ENCODE measurements around the gene ATP13A2. TPM values are rescaled to one million over a fixed set of nuclear protein-coding genes. Genes with fewer than 3 reads are reported as not detected.

The ATP13A2 gene
- polyA plus RNA-seq, 1 experiment = 5.6 TPM

DNA sequence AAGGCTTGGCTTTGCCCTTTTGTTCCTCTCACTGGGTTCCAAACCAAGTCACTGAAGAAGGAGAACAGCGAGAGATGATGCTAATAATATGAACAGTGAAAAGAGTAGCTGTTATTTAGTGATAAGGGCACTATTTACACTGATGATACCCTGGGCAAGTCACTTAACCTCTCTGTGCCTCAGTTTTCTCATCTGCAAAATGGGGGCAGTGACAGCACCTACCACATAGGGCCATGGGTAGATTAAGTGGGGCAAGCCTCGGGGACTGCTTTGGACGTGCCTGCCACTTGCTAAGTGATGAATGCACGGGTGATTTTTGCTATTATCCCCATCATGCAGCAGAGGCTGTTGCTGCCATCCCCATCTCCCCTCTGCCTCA, 9.2 kb downstream of the ATP13A2 start:
- Histone ChIP-seq H3K4me3 (ENCODE audit: low read depth, low read length) (no peak overlapping the region), H3K9me3 (ENCODE audit: control insufficient read depth, insufficient read depth, low read length) (no peaks in the 10 kb centered on the region), H3K27me3 (ENCODE audit: control insufficient read depth, insufficient read depth, low read length) (no peaks in the 10 kb centered on the region), H3K27ac (ENCODE audit: low read depth, low read length) (no peak overlapping the region)
- TF ChIP-seq, protein P1, sequence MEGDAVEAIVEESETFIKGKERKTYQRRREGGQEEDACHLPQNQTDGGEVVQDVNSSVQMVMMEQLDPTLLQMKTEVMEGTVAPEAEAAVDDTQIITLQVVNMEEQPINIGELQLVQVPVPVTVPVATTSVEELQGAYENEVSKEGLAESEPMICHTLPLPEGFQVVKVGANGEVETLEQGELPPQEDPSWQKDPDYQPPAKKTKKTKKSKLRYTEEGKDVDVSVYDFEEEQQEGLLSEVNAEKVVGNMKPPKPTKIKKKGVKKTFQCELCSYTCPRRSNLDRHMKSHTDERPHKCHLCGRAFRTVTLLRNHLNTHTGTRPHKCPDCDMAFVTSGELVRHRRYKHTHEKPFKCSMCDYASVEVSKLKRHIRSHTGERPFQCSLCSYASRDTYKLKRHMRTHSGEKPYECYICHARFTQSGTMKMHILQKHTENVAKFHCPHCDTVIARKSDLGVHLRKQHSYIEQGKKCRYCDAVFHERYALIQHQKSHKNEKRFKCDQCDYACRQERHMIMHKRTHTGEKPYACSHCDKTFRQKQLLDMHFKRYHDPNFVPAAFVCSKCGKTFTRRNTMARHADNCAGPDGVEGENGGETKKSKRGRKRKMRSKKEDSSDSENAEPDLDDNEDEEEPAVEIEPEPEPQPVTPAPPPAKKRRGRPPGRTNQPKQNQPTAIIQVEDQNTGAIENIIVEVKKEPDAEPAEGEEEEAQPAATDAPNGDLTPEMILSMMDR (IDR thresholded peaks at IDR 0.05; ENCODE audit: low read depth, low read length) = no peak
- ChIA-PET CTCF (interaction anchor here (0.7 kb wide), 1 partner anchor 88 kb away, joined by 3 read pairs; no protein-coding TSS in a partner anchor), POLR2A (no interaction called here)
- DNase-seq (ENCODE audit: low read depth, low spot score) = no peak

- POLR2A ChIA-PET = interaction anchor here (0.6 kb wide), 1 partner anchor 49 kb away, joined by 5 read pairs; no protein-coding TSS in a partner anchor
- TF ChIP-seq, protein P1 (IDR thresholded peaks at IDR 0.05; ENCODE audit: low read depth, low read length) = no peak
- Histone ChIP-seq H3K4me3 (ENCODE audit: low read depth, low read length) (no peak overlapping the region), H3K27me3 (ENCODE audit: control insufficient read depth, insufficient read depth, low read length) (no peaks in the 10 kb centered on the region), H3K27ac (ENCODE audit: low read depth, low read length) (no peak overlapping the region), H3K9me3 (ENCODE audit: control insufficient read depth, insufficient read depth, low read length) (no peaks in the 10 kb centered on the region)
- DNase-seq (ENCODE audit: low read depth, low spot score) = no peak
- CTCF ChIA-PET = interaction anchor here (0.7 kb wide), 1 partner anchor 87 kb away, joined by 3 read pairs; no protein-coding TSS in a partner anchor
These were observed 9.8 kb downstream of the ATP13A2 start for GRCh38 chr1:17001760-17002523.

DNA sequence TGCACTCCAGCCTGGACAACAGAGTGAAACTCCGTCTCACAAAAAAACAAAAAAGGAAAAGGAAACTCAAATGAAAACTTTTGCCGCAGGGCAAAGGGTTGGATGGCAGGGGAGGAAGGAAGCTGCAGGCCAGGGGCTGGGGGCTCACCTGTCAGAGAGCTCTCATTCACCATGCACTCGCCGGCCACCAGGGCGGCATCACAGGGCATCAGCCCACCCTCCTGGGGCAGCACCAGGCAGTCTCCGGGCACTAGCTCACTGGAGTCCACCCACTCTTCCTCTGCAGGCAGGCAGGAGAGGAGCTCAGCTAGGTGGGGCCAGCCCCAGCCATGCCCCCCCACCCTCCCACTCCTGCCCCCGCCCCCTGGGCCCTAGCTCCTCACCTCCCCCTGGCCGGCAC, 11.9 kb downstream of the ATP13A2 start:
- POLR2A ChIA-PET = interaction anchor here (0.6 kb wide), 1 partner anchor 30 kb away, joined by 3 read pairs; no protein-coding TSS in a partner anchor
- Histone ChIP-seq H3K4me3 (ENCODE audit: low read depth, low read length) (no peak overlapping the region), H3K9me3 (ENCODE audit: control insufficient read depth, insufficient read depth, low read length) (no peaks in the 10 kb centered on the region), H3K27me3 (ENCODE audit: control insufficient read depth, insufficient read depth, low read length) (no peaks in the 10 kb centered on the region), H3K27ac (ENCODE audit: low read depth, low read length) (no peak overlapping the region)
- CTCF ChIA-PET = interaction anchor here (0.6 to 2.1 kb wide), 2 partner anchors 40 to 753 kb away, joined by 4 to 6 read pairs; no protein-coding TSS in a partner anchor
- TF ChIP-seq, protein P1 (IDR thresholded peaks at IDR 0.05; ENCODE audit: low read depth, low read length) = no peak
- DNase-seq (ENCODE audit: low read depth, low spot score) = no peak

DNA sequence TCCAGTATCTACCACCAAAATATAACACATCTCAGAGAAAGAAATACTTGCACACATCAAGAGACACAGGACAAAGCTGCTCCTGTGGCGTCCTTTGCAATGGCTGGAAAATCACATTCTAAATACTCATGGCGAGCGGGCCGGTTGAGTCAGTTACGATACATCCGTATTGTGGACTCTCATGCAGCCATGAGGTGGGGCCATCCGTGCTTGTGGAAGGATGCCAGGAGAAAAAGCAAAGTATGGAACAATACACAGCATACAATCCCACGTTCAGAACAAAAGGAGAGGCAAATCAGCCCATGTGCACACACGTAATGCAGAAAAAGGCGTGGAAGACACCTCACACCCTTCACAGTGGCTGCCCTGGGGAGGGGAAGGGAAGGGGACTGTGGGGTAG, 13.1 kb downstream of the ATP13A2 start:
- POLR2A ChIA-PET = interaction anchor here (0.6 kb wide), 1 partner anchor 95 kb away, joined by 3 read pairs; no protein-coding TSS in a partner anchor
- TF ChIP-seq, protein P1 (IDR thresholded peaks at IDR 0.05; ENCODE audit: low read depth, low read length) = no peak
- H3K27me3 ChIP-seq (ENCODE audit: control insufficient read depth, insufficient read depth, low read length) = no peaks in the 10 kb centered on the region
- H3K27ac ChIP-seq (ENCODE audit: low read depth, low read length) = no peak overlapping the region
- DNase-seq (ENCODE audit: low read depth, low spot score) = no peak
- no peaks in the 10 kb centered on the region for H3K9me3 ChIP-seq (ENCODE audit: control insufficient read depth, insufficient read depth, low read length)
- H3K4me3 ChIP-seq (ENCODE audit: low read depth, low read length) = no peak overlapping the region
- CTCF ChIA-PET = interaction anchor here (0.6 to 2.1 kb wide), 2 partner anchors 38 to 485 kb away, joined by 3 to 6 read pairs; no protein-coding TSS in a partner anchor

DNA sequence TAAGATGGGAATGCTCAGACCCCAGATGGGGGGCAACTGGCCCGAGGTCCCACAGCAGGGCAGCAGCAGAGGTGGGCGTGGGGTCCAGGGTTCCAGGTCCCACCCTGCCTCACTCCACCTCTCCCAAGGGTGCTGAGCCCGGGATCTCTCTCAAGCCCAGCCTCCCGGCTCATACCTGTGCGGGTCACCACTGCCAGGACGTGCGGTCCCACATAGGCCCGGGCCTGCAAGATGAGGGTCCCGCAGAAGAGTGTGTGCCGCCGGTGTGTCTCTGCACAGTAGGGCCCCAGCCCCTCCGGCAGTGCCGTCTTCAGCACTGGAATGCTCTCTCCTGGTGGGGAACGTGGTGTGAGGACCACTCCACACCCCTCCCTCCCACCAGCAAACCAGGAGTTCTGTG, 14.9 kb downstream of the ATP13A2 start:
- DNase-seq (ENCODE audit: low read depth, low spot score) = no peak
- Histone ChIP-seq H3K27me3 (ENCODE audit: control insufficient read depth, insufficient read depth, low read length) (no peaks in the 10 kb centered on the region), H3K4me3 (ENCODE audit: low read depth, low read length) (no peak overlapping the region), H3K27ac (ENCODE audit: low read depth, low read length) (no peak overlapping the region), H3K9me3 (ENCODE audit: control insufficient read depth, insufficient read depth, low read length) (no peaks in the 10 kb centered on the region)
- TF ChIP-seq, protein P1 (IDR thresholded peaks at IDR 0.05; ENCODE audit: low read depth, low read length) = no peak
- ChIA-PET CTCF (no interaction called here), POLR2A (interaction anchor here (0.9 kb wide), 1 partner anchor 15 kb away, joined by 3 read pairs; no protein-coding TSS in a partner anchor)

Measured in AG04450 (cell line).